PC-3 (cell line): Measurements from ENCODE around the gene CDIP1. TPM values are rescaled to one million over a fixed set of nuclear protein-coding genes. Genes with fewer than 3 reads are reported as not detected.

ENCODE experiments used
- ATAC-seq: fragments of 200-7000 bp; cut with Tn5 transposase; 2 replicates; pipeline ENCODE4 v1.9.1; 2020; ENCODE audit warnings: mild to moderate bottlenecking, moderate library complexity
- BruUV-seq: library from RNA; stranded (reverse); fragments of 400-500 nt; replicated peaks from 2 replicates; lab custom pipeline; 2021; lab: Mats Ljungman, UMichigan
- CTCF ChIA-PET: fragments of 300-600 bp; sonication (Branson Sonifier 250); formaldehyde crosslinking; loops from one replicate; lab custom pipeline; 2022; ENCODE audit warnings: antibody characterized with exemption; lab: Charles Lee
- POLR2A ChIA-PET: fragments of 300-600 bp; sonication (Branson Sonifier 250); formaldehyde crosslinking; loops from one replicate; lab custom pipeline; 2022; ENCODE audit warnings: antibody characterized with exemption; ENCODE audit not compliant: unreplicated experiment; lab: Charles Lee
- DNase-seq: peaks from one replicate; pipeline ENCODE4 v3.0.0-alpha.2; 2015
- H2AFZ ChIP-seq: fragments of 300-600 bp; sonication (generic); 2 replicates; pipeline ENCODE4 v1.6.0; 2016; ENCODE audit warnings: antibody characterized with exemption, low read length
- H3F3A ChIP-seq: fragments of 300-600 bp; sonication (generic); one replicate; pipeline ENCODE4 v1.6.0; 2017; ENCODE audit warnings: antibody characterized with exemption, low read length, control low read depth, mild to moderate bottlenecking; ENCODE audit not compliant: unreplicated experiment
- H3K27ac ChIP-seq: fragments of 300-600 bp; sonication (generic); 2 replicates; pipeline ENCODE4 v1.5.1; 2016; ENCODE audit warnings: mild to moderate bottlenecking, low read length
- H3K27me3 ChIP-seq: fragments of 300-600 bp; sonication (generic); 2 replicates; pipeline ENCODE4 v1.6.1; 2016; ENCODE audit warnings: low read length, mixed read lengths
- H3K36me3 ChIP-seq: fragments of 300-600 bp; sonication (generic); 2 replicates; pipeline ENCODE4 v1.6.1; 2016; ENCODE audit warnings: low read depth, mixed run types, low read length, mixed read lengths
- H3K4me1 ChIP-seq: fragments of 300-600 bp; sonication (generic); 2 replicates; pipeline ENCODE4 v1.5.1; 2016; ENCODE audit warnings: low read length; ENCODE audit not compliant: insufficient read depth
- H3K4me2 ChIP-seq: fragments of 300-600 bp; sonication (generic); 2 replicates; pipeline ENCODE4 v1.6.0; 2016; ENCODE audit warnings: low read length
- H3K4me3 ChIP-seq: fragments of 300-600 bp; sonication (generic); 2 replicates; pipeline ENCODE4 v1.5.1; 2016; ENCODE audit warnings: mild to moderate bottlenecking, low read length, mixed read lengths
- H3K79me2 ChIP-seq: fragments of 300-600 bp; sonication (generic); 2 replicates; pipeline ENCODE4 v1.6.1; 2017; ENCODE audit warnings: low read length, mixed read lengths
- H3K9ac ChIP-seq: fragments of 300-600 bp; sonication (generic); 2 replicates; pipeline ENCODE4 v1.6.0; 2016; ENCODE audit warnings: mild to moderate bottlenecking, low read length
- H3K9me2 ChIP-seq: fragments of 300-600 bp; sonication (generic); replicated peaks from 2 replicates; pipeline ENCODE4 v1.6.1; 2016; ENCODE audit warnings: mixed run types, low read length, mixed read lengths
- H3K9me3 ChIP-seq: fragments of 300-600 bp; sonication (generic); 2 replicates; pipeline ENCODE4 v1.6.1; 2016; ENCODE audit warnings: low read length, mixed read lengths
- H4K20me1 ChIP-seq: fragments of 300-600 bp; sonication (generic); 2 replicates; pipeline ENCODE4 v1.6.1; 2016; ENCODE audit warnings: low read length, mixed read lengths
- CTCF ChIP-seq: fragments of 300-600 bp; sonication (generic); conservative IDR thresholded peaks from 2 replicates; pipeline ENCODE4 v1.5.1; 2017; ENCODE audit warnings: antibody characterized with exemption, low read depth, mild to moderate bottlenecking, low read length
- EZH2 ChIP-seq: fragments of 300-600 bp; sonication (generic); IDR thresholded peaks from one replicate; pipeline ENCODE4 v1.6.1; 2017; ENCODE audit warnings: antibody characterized with exemption, mild to moderate bottlenecking, low read length; ENCODE audit not compliant: unreplicated experiment
- EZH2phosphoT487 ChIP-seq: fragments of 300-600 bp; sonication (generic); IDR thresholded peaks from 2 replicates; pipeline ENCODE4 v1.6.1; 2018; ENCODE audit warnings: mild to moderate bottlenecking, antibody characterized with exemption, low read length, borderline replicate concordance
- intact Hi-C: fragments of 100-400 bp; cut with micrococcal nuclease; formaldehyde crosslinking; loops from 2 replicates; pipeline ENCODE4 v1.9.0; 2023
- total RNA-seq: library from RNA; depleted of rRNA; stranded (reverse); fragments of >200 nt; gene quantifications from 2 replicates; pipeline ENCODE4 v1.2.3, GENCODE V29; 2014

CDIP1 gene
- total RNA-seq, 1 experiment from 2014 or later, result 8.7 TPM

- intact Hi-C loops, result no loop called here
- H3K9me2 ChIP-seq, result no peaks in the 10 kb centered on the region
- no peak for ATAC-seq
- no peak for TF ChIP-seq CTCF
- TF ChIP-seq EZH2, result no peak
- no peak for TF ChIP-seq EZH2phosphoT487
- H3K36me3 ChIP-seq, result no peaks in the 10 kb centered on the region
- H3K9ac ChIP-seq, result no peak overlapping the region
- H3K9me3 ChIP-seq, result peaks cover 6% of the 10 kb centered on the region; the same call in 1 of the 2 replicates
- H3K4me2 ChIP-seq, result no peak overlapping the region
- no peak overlapping the region for H3K4me3 ChIP-seq
- H3K27ac ChIP-seq, result no peak overlapping the region
- no peaks in the 10 kb centered on the region for H3K79me2 ChIP-seq
- no peaks in the 10 kb centered on the region for H3K27me3 ChIP-seq
- CTCF ChIA-PET, result no interaction called here
- BruUV-seq, result no TSS peak
- DNase-seq, result no peak
- no peaks in the 10 kb centered on the region for H3F3A ChIP-seq
- POLR2A ChIA-PET, result no interaction called here
- no peaks in the 10 kb centered on the region for H4K20me1 ChIP-seq
- H3K4me1 ChIP-seq, result no peaks in the 10 kb centered on the region
- H2AFZ ChIP-seq, result no peak overlapping the region
Observed at GRCh38 chr16:4544473-4544872, 5.9 kb upstream of the CDIP1 start.

GRCh38 chr16:4539716-4540284 lies 1.2 kb upstream of the CDIP1 start:
- intact Hi-C loops, result no loop called here
- ChIA-PET CTCF (no interaction called here), POLR2A (no interaction called here)
- Histone ChIP-seq H3K9me3 (peaks cover 6% of the 10 kb centered on the region; the same call in 1 of the 2 replicates), H3K9me2 (no peaks in the 10 kb centered on the region), H3K4me1 (no peaks in the 10 kb centered on the region), H3K27ac (no peak overlapping the region), H3K27me3 (no peaks in the 10 kb centered on the region), H2AFZ (no peak overlapping the region), H3K4me3 (no peak overlapping the region), H3K9ac (no peak overlapping the region), H4K20me1 (no peaks in the 10 kb centered on the region), H3K79me2 (no peaks in the 10 kb centered on the region), H3F3A (no peaks in the 10 kb centered on the region), H3K4me2 (no peak overlapping the region), H3K36me3 (no peaks in the 10 kb centered on the region)
- DNase-seq (no peak), ATAC-seq (no peak)
- no TSS peak for BruUV-seq
- no peak for TF ChIP-seq EZH2phosphoT487
- TF ChIP-seq CTCF, result no peak
- no peak for TF ChIP-seq EZH2
